Endothelial cell (in vitro differentiated cells): ENCODE measurements around the gene RLBP1. TPM values are rescaled to one million over a fixed set of nuclear protein-coding genes. Genes with fewer than 3 reads are reported as not detected.
"Not testable (repeated sequence)": the region's sequence is repeated elsewhere in the genome, so short reads cannot be mapped to it uniquely, and the experiment has no call there.

Source experiments
- DNase-seq: peaks from one replicate; pipeline ENCODE4 v3.0.0; 2021; ENCODE audit warnings: low spot score
- H3K27ac Mint-ChIP-seq: one replicate; pipeline ENCODE4 v1.8.0; 2021; ENCODE audit warnings: mixed read lengths, inconsistent platforms; ENCODE audit not compliant: unreplicated experiment
- H3K27me3 Mint-ChIP-seq: one replicate; pipeline ENCODE4 v1.8.0; 2021; ENCODE audit warnings: mild to moderate bottlenecking, moderate library complexity, mixed read lengths, inconsistent platforms; ENCODE audit not compliant: unreplicated experiment
- H3K36me3 Mint-ChIP-seq: one replicate; pipeline ENCODE4 v1.8.0; 2021; ENCODE audit warnings: mild to moderate bottlenecking, low read depth, mixed read lengths, inconsistent platforms; ENCODE audit not compliant: unreplicated experiment
- H3K4me1 Mint-ChIP-seq: one replicate; pipeline ENCODE4 v1.8.0; 2021; ENCODE audit warnings: mild to moderate bottlenecking, mixed read lengths, inconsistent platforms; ENCODE audit not compliant: unreplicated experiment
- H3K4me3 Mint-ChIP-seq: one replicate; pipeline ENCODE4 v1.8.0; 2021; ENCODE audit warnings: mild to moderate bottlenecking, mixed read lengths, inconsistent platforms; ENCODE audit not compliant: unreplicated experiment
- H3K9me3 Mint-ChIP-seq: one replicate; pipeline ENCODE4 v1.8.0; 2021; ENCODE audit warnings: mixed read lengths, inconsistent platforms; ENCODE audit not compliant: unreplicated experiment
- long read RNA-seq: library from polyadenylated mRNA; unstranded; transcript quantifications from one replicate; pipeline ENCODE4 v2.0.0, GENCODE V29; 2020; ENCODE audit not compliant: unreplicated experiment
- total RNA-seq: library from RNA; stranded (reverse); fragmentation: NEBNext Ultra II Directional; extraction: Animal tissue kit (Norgen Biotek cat#: 25700); gene quantifications from one replicate; pipeline ENCODE4 v1.2.1, GENCODE V29; 2021; ENCODE audit not compliant: unreplicated experiment
- TF ChIP-seq, protein P1 (sequence below): fragments of 200-600 bp; sonication (generic); IDR thresholded peaks from one replicate; pipeline ENCODE4 v1.5.0; 2021; ENCODE audit warnings: antibody characterized with exemption; ENCODE audit not compliant: unreplicated experiment

RLBP1 gene
- not detected for total RNA-seq
- long read RNA-seq: 0 reads

DNA sequence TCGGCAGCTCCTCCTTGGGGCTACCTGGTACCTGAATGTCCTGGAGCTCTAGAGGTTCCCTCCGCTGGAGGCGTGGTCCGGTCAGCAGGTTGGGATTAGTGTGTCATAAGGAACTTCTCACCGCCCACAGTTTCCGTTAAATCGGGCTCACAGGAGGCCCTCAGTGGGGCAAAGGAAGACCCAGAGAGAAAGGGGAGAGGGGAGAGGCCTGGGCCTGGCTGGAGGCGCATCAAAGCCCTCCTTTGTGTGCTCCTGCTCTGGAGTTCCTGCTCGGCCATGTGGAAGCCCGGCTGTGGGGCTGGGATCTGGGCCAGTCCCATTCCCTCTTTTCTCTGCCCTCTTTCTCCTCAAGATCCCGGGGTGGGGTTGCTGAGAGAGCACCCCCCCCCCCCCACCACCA is at the start of gene RLBP1:
Gene RLBP1 (minus strand): TSS at position 37 of the 400 bp plus-strand sequence. CDS start 2,604 bp downstream, outside the sequence.
- H3K4me3 Mint-ChIP-seq: no peak within 1 kb of the TSS
- no peaks in the 10 kb centered on the region for H3K4me1 Mint-ChIP-seq
- TF ChIP-seq, protein P1, sequence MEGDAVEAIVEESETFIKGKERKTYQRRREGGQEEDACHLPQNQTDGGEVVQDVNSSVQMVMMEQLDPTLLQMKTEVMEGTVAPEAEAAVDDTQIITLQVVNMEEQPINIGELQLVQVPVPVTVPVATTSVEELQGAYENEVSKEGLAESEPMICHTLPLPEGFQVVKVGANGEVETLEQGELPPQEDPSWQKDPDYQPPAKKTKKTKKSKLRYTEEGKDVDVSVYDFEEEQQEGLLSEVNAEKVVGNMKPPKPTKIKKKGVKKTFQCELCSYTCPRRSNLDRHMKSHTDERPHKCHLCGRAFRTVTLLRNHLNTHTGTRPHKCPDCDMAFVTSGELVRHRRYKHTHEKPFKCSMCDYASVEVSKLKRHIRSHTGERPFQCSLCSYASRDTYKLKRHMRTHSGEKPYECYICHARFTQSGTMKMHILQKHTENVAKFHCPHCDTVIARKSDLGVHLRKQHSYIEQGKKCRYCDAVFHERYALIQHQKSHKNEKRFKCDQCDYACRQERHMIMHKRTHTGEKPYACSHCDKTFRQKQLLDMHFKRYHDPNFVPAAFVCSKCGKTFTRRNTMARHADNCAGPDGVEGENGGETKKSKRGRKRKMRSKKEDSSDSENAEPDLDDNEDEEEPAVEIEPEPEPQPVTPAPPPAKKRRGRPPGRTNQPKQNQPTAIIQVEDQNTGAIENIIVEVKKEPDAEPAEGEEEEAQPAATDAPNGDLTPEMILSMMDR: no peak
- H3K27ac Mint-ChIP-seq: no peak within 1 kb of the TSS
- peaks cover 3% of the 10 kb centered on the region for H3K27me3 Mint-ChIP-seq
- H3K36me3 Mint-ChIP-seq: no peaks in the 10 kb centered on the region
- H3K9me3 Mint-ChIP-seq: no peaks in the 10 kb centered on the region
- DNase-seq: no peak

DNA sequence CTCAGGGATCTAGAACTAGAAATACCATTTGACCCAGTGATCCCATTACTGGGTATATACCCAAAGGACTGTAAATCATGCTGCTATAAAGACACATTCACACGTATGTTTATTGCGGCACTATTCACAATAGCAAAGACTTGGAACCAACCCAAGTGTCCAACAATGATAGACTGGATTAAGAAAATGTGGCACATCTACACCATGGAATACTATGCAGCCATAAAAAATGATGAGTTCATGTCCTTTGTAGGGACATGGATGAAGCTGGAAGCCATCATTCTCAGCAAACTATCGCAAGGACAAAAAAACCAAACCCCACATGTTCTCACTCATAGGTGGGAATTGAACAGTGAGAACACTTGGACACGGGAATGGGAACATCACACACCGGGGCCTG is 28.8 kb upstream of the RLBP1 start:
- not testable (repeated sequence) for H3K36me3 Mint-ChIP-seq, H3K27me3 Mint-ChIP-seq, H3K27ac Mint-ChIP-seq, H3K4me1 Mint-ChIP-seq, DNase-seq, H3K4me3 Mint-ChIP-seq, H3K9me3 Mint-ChIP-seq

DNA sequence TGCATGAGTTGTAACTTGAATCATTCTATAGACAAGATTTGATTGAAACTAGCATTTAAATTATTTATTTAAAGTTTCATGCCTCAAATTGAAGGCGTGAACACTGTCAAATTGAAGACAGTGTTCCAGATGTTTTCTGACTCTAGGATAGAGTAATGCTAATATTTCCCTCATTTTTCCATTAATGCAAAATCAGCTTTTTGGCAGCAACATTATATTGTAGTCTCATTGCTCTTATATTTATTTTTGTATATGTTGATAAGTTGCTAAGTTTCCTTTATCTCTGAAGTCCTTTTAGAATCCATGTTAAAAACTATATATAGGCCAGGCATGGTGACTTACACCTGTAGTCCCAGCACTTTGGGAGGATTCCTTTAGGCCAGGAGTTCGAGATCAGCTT is 27.2 kb upstream of the RLBP1 start:
- Mint-ChIP-seq H3K36me3 (peaks cover 9% of the 10 kb centered on the region), H3K4me3 (no peak overlapping the region), H3K9me3 (no peaks in the 10 kb centered on the region), H3K27ac (no peak overlapping the region), H3K27me3 (peaks cover 4% of the 10 kb centered on the region), H3K4me1 (peaks cover 11% of the 10 kb centered on the region)
- DNase-seq: no peak
- TF ChIP-seq, protein P1: no peak

DNA sequence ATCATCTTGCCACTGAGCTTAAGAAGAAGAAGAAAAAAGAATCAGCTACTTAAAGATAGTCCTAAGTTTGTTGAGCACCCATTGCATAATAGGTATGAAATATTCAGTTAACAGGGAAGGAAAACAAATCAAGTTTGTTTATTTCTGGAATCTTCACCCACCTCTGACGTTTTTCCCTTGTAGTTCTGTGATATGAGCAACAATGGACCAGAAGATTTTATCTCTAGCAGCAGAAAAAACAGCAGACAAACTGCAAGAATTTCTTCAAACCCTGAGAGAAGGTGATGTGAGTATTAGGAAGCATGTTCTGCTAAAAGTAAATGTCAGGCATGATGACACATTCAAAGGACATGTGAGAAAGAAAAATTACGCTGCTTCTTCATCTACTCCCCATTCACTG is 26.1 kb upstream of the RLBP1 start:
- Mint-ChIP-seq H3K9me3 (no peaks in the 10 kb centered on the region), H3K36me3 (peaks cover 9% of the 10 kb centered on the region), H3K27ac (no peak overlapping the region), H3K4me3 (no peak overlapping the region), H3K4me1 (peaks cover 17% of the 10 kb centered on the region), H3K27me3 (peaks cover 10% of the 10 kb centered on the region)
- DNase-seq: no peak
- TF ChIP-seq, protein P1: no peak

DNA sequence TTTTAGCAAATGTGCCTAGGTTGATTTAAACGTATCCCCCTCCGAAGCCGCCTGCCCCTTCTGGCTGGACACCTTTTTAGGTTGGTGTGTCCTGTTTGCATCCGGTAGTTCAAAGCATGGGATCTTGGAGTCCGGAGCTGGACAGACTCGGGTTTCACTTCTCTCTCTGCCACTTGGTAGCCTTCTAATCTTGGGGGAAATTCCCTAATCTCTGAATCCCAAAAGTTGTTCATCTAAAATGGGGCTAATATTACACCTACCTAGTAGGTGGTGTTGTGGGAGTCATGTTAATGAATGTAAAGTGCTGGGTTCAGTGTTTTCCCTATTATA is 23.2 kb upstream of the RLBP1 start:
- Mint-ChIP-seq H3K9me3 (no peaks in the 10 kb centered on the region), H3K4me1 (peaks cover 17% of the 10 kb centered on the region), H3K4me3 (peak overlapping the region; percentile 97), H3K27me3 (peaks cover 17% of the 10 kb centered on the region), H3K27ac (peak overlapping the region; percentile 95), H3K36me3 (peaks cover 9% of the 10 kb centered on the region)
- TF ChIP-seq, protein P1: no peak
- DNase-seq: no peak
